OCI-LY7 (cell line): Measurements from ENCODE around the gene DNM2.

ENCODE experiments used
- EZH2phosphoT487 ChIP-seq: fragments of 200-600 bp; sonication (generic); IDR thresholded peaks from 2 replicates; pipeline ENCODE4 v1.6.1; 2018; ENCODE audit warnings: low read depth, borderline replicate concordance, mild to moderate bottlenecking, mixed run types, antibody characterized with exemption, low read length, moderate library complexity, mixed read lengths
- TF ChIP-seq, protein P1 (sequence below): fragments of 200-600 bp; sonication (generic); conservative IDR thresholded peaks from 2 replicates; pipeline ENCODE4 v1.5.1; 2014; ENCODE audit warnings: mild to moderate bottlenecking, antibody characterized with exemption, low read length, moderate library complexity, mixed read lengths

DNA sequence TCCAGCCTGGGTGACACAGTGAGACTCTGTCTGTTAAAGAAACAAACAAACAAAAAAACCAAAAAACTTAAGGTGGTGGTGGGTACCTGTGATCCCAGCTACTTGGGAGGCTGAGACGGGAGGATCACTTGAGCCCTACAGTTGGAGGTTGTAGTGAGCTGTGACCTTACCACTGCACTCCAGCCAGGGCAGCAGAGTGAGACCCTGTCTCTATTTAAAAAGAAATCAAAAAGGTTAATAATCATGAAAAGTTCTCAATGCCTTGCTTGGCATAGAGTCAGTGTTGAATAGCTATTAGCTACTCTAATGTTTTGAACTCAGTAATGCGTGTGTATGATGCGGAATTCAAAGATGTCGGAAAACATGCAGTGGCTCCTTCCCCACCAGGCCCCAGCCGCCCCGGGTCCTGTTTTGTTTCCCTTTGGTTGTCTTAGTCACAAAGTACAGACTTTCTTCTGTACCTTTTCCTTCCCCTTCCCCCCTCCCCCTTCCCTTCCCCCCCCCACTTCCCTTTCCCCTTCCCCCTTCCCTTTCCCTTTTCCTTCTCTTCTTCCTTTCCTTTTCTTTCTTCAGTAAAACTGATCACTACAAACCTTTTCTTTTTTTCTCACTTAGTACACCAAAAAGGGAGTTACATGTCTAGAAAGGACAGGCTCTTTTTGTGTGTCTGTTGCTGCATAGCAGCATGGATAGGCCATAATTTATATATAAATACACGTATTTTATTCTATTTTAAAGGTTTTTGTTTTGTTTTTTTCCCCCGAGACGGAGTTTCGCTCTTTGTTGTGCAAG lies 35.2 kb downstream of the DNM2 start:
- TF ChIP-seq, protein P1, sequence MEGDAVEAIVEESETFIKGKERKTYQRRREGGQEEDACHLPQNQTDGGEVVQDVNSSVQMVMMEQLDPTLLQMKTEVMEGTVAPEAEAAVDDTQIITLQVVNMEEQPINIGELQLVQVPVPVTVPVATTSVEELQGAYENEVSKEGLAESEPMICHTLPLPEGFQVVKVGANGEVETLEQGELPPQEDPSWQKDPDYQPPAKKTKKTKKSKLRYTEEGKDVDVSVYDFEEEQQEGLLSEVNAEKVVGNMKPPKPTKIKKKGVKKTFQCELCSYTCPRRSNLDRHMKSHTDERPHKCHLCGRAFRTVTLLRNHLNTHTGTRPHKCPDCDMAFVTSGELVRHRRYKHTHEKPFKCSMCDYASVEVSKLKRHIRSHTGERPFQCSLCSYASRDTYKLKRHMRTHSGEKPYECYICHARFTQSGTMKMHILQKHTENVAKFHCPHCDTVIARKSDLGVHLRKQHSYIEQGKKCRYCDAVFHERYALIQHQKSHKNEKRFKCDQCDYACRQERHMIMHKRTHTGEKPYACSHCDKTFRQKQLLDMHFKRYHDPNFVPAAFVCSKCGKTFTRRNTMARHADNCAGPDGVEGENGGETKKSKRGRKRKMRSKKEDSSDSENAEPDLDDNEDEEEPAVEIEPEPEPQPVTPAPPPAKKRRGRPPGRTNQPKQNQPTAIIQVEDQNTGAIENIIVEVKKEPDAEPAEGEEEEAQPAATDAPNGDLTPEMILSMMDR, result no peak
- no peak for TF ChIP-seq EZH2phosphoT487
